HG03175 (cell line): ENCODE results near the gene ALDH5A1.
A peak's percentile ranks its signal among the peaks of the same experiment; 100 is the strongest.

Experiments used
- ATAC-seq: cut with Tn5 transposase; IDR thresholded peaks from one replicate; pipeline ENCODE4 v1.9.1; 2021; ENCODE audit warnings: mild to moderate bottlenecking, moderate library complexity; ENCODE audit not compliant: unreplicated experiment

The ALDH5A1 gene

GRCh38 chr6:24522228-24523176, 27.7 kb downstream of the ALDH5A1 start:
- ATAC-seq, result peak; percentile 56

DNA sequence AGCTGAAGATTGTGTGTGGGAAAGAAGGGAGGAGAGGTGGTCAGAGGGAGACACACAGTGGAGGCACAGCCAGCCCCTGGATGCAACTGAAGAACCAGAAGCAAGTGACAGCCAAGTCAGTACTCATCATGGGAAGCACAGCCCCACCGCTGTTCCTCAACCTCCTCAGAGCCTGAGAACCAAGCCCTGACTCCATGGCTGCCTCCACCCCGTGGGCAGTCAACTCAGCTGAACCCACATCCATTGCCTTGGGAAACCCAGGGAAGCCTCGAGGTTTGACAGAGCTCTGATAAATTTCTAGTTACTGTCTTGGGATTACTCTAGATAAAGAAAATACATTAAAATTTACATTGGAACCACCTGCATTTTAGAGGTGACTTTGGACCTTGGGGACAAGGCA, 29.6 kb downstream of the ALDH5A1 start:
- ATAC-seq, result no peak

DNA sequence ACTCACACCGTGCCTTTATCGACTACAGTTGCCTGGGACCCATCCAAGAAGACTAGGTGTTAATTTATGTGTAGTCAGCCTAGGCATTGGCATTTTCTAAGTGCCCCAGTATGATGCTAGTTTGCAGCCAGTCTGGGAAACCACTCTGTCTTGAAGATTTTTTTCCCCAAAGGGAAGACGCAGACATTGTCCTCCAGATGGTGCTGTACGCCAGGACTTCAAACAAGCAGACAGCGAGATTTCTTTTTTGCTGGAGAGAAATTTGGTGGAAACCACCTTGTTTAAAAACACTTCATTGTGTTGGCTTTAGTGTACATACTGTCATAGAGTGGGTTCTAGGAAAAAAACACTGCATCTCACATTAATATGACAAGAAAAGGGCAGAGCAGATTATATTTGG, 30.0 kb downstream of the ALDH5A1 start:
- ATAC-seq, result no peak

GRCh38 chr6:24529985-24530384, 35.2 kb downstream of the ALDH5A1 start:
- no peak for ATAC-seq

GRCh38 chr6:24534329-24534728, 39.6 kb downstream of the ALDH5A1 start:
- ATAC-seq, result no peak

DNA sequence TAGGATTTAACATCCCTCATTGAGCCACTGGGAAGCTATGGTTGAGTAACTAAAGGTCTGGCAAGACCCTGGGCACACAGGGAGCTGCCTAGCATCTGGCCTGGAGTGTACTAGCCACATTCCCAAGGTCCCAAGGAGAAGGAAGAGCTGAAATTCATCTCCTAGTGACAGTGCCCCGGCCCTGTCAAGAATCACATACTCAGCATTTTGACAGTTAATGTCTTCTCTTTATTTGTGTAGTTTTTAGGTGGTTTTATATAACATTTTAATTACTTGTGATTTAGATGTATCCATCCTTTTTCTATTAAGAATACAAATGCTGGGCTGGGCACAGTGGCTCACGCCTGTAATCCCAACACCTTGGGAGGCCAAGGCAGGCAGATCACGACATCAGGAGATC, 40.4 kb downstream of the ALDH5A1 start:
- no peak for ATAC-seq

- no peak for ATAC-seq
Measured at GRCh38 chr6:24536466-24536865, 41.7 kb downstream of the ALDH5A1 start.

- ATAC-seq, result no peak
Measured at GRCh38 chr6:24537082-24537699, 42.4 kb downstream of the ALDH5A1 start.

GRCh38 chr6:24537771-24538385, 43.1 kb downstream of the ALDH5A1 start:
- no peak for ATAC-seq

DNA sequence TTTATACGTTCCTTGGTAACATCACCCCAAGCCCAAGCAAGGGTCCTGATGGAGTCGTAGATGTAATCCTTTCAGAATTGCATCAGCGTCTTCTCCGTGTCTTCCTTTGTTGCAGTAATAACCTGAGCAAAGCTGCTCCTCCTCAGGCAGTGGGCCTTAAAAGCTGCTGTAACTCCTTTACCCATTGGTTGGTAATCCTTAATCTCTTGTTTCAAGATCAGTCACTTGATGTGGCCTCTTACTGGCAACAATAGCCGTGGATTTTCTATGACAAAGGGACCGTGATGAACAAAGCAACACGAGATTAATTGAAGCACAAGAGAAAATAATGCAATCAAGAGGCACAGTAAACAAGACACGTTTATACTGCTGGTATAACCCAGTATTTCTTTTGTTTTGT, 44.6 kb downstream of the ALDH5A1 start:
- no peak for ATAC-seq

DNA sequence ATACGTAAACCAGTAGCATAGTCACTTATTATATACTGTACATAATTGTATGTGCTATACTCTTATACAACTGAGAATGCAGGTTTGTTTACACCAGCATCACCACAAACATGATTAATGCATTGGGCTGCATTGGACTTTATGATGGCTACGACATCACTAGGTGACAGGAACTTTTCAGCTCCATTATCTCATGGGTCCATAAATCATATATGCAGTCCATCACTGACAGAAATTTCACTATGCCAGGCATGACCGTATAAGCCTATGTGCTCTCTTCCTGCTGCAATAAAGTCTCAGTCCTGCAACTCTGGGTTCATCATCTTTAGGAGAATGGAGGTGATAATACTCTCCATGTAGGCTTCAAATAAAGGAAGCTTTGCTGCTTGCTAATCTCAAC, 45.4 kb downstream of the ALDH5A1 start:
- ATAC-seq, result no peak

DNA sequence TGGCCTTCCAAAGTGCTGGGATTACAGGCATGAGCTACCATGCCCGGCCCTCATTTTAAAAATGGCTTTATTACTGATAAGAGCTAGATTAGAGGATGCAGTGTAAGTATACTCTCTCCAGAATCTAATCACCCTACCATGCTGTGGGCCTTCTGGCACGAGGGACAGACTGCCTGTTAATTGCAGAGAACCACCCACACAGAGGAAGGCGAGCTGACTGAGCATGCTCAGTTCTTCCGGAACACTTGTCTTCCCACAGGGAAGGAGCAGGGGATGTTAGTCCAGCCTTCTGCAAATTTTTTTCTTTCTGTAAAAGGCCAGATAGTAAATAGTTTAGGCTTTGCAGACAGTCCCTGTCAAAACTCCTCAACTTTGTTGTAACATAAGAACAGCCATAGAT, 48.9 kb downstream of the ALDH5A1 start:
- no peak for ATAC-seq

GRCh38 chr6:24545183-24545582, 50.4 kb downstream of the ALDH5A1 start:
- ATAC-seq, result no peak

DNA sequence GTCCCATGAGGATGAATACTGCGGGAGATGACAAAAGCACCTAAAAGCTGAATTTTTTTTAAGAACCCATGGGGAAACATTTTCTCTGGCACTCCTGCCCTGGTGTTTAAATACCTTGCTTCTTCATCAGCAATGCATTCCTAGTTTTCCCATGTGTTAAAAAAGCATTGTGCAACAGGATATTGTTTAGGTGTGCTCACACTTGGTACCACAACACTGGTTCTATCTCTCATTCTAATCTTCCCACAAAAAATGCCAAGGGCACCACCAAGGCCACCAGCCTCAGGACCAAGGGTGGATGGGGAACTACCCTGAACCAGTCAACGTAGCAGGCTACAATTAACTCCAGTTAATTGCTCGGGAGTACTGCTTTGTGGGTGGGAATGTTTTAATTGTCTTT, 50.9 kb downstream of the ALDH5A1 start:
- ATAC-seq, result no peak

DNA sequence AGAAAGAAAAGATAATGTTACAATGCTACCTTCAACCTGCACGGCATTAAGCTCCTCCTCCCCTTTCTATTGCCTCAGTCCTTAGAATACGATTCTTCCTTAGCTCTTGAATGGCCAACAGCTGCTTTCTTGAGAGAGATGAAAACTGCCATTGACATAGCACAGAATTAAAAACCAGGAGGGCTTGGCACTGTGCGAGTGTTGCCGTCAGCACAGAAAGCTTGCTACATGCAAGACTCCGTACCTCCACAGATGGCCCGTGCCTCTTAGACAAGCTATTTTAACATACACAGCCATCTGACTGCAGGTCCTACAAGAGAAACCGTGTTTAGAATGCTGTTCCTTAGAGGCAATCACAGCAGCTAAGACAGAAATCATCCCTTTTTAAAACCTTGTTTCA, 51.7 kb downstream of the ALDH5A1 start:
- ATAC-seq, result no peak

DNA sequence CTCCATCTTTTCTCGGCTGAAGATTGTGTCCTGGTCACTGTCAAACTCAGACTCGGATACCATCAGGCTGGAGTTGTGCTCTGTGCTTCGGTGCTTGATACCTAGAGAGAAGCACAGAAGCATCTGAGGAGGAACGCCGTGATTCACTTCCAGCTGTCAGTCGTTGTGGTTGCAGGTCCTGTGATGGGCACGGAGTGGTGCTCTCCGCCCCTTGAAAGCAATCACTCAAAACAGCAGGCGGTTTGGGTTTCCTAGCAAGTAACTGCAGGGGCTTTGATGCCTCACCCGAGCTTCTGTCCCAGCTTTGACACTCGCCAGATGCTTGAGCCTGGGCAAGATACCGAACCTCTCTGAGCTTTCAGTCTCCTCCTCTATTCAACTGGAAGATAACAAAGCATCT, 52.5 kb downstream of the ALDH5A1 start:
- no peak for ATAC-seq

GRCh38 chr6:24549158-24549557, 54.4 kb downstream of the ALDH5A1 start:
- no peak for ATAC-seq

GRCh38 chr6:24549674-24550353, 55.0 kb downstream of the ALDH5A1 start:
- no peak for ATAC-seq

GRCh38 chr6:24551139-24551538, 56.4 kb downstream of the ALDH5A1 start:
- no peak for ATAC-seq

GRCh38 chr6:24554474-24554873, 59.7 kb downstream of the ALDH5A1 start:
- ATAC-seq, result no peak

- ATAC-seq, result no peak
Measured at GRCh38 chr6:24558516-24558915, 63.7 kb downstream of the ALDH5A1 start.
